Stomach (tissue), 19 donors: ENCODE data around the gene ZNF597. TPM values are rescaled to one million over a fixed set of nuclear protein-coding genes. Genes with fewer than 3 reads are reported as not detected.

Source experiments
- DNase-seq, 2 donors: peaks; one replicate each; pipeline versions ENCODE4 v3.0.0 to v3.0.0-alpha.2; 2013 to 2019
- H3K27ac ChIP-seq, 5 donors: fragments of 200-600 bp in 4 of 5; sonication (generic) in 4 of 5; one replicate each; pipeline ENCODE4 v1.5.1; 2013 to 2019; ENCODE audit warnings: mild to moderate bottlenecking in 1 of 5, moderate library complexity in 1 of 5
- H3K27me3 ChIP-seq, 3 donors: fragments of 200-600 bp; sonication (generic); one replicate each; pipeline ENCODE4 v1.5.1; 2017 to 2019; ENCODE audit warnings: mixed run types in 1 of 3
- H3K36me3 ChIP-seq, 4 donors: fragments of 200-600 bp; sonication (generic); 1 replicate in 3 of 4; 2 replicates in 1 of 4; pipeline ENCODE4 v1.5.1; 2016 to 2019
- H3K4me1 ChIP-seq, 4 donors: fragments of 200-600 bp; sonication (generic); one replicate each; pipeline ENCODE4 v1.5.1; 2016 to 2019
- H3K4me3 ChIP-seq, 4 donors: fragments of 200-600 bp; sonication (generic) in 3 of 4; one replicate each; pipeline ENCODE4 v1.5.1; 2016 to 2019; ENCODE audit warnings: mild to moderate bottlenecking in 1 of 4
- H3K9me3 ChIP-seq, 4 donors: fragments of 200-600 bp; sonication (generic); one replicate each; pipeline ENCODE4 v1.5.1; 2016 to 2019
- EP300 ChIP-seq: sonication (generic); formaldehyde crosslinking; IDR thresholded peaks from one replicate; pipeline ENCODE4 v1.6.1; 2017; ENCODE audit warnings: antibody characterized with exemption
- POLR2A ChIP-seq, 4 donors: fragments of 450-650 bp; IDR thresholded peaks; one replicate each; pipeline ENCODE4 v1.6.1; 2016; ENCODE audit warnings: antibody characterized with exemption in 4 of 4, control low read depth in 2 of 4, mild to moderate bottlenecking in 1 of 4, moderate library complexity in 1 of 4
- POLR2AphosphoS5 ChIP-seq, 3 donors: sonication (generic); formaldehyde crosslinking; IDR thresholded peaks; one replicate each; pipeline ENCODE4 v1.6.1; 2016; ENCODE audit warnings: antibody characterized with exemption in 3 of 3
- WGBS, 5 donors: extraction: QIAGEN DNeasy Blood & Tissue Kit in 3 of 5; methylation state at CpG; one replicate each; pipeline versions ENCODE4 v1.1.5 to v1.1.7; 2013 to 2018; 5-methylcytosine and 5-hydroxymethylcytosine counted together
- intact Hi-C: fragments of 100-400 bp; cut with DNase I; formaldehyde crosslinking; loops from one replicate; pipeline ENCODE4 v1.15.1; 2023; ENCODE audit warnings: low total_unique reads
- long read RNA-seq, 10 donors: transcript quantifications; one replicate each; lab custom pipeline, GENCODE V29; 2026
- polyA plus RNA-seq, 3 donors: library from polyadenylated mRNA; stranded (reverse); fragments of 200-250 nt; gene quantifications; one replicate each; pipeline ENCODE4 v1.2.3, GENCODE V29; 2013
- total RNA-seq, 5 donors: library from RNA; depleted of rRNA; stranded (reverse); fragments of >200 nt; gene quantifications; one replicate each; pipeline versions ENCODE4 v1.1.0 to v1.2.3, GENCODE V29; 2014 to 2016
- TF ChIP-seq, protein P1 (sequence below), 7 experiments: fragments of 450-650 bp in 4 of 7; fragments of 200-600 bp in 3 of 7; sonication (generic) in 3 of 7; IDR thresholded peaks; one replicate each; pipeline ENCODE4 v1.5.1; 2016 to 2019; ENCODE audit warnings: antibody characterized with exemption in 7 of 7, control low read depth in 2 of 7, mild to moderate bottlenecking in 1 of 7
- donor health status: healthy with polysubstance abuse.
- donor health status: Bipolar disorder and iron deficiency.
- donor health status: healthy.

The ZNF597 gene, protein sequence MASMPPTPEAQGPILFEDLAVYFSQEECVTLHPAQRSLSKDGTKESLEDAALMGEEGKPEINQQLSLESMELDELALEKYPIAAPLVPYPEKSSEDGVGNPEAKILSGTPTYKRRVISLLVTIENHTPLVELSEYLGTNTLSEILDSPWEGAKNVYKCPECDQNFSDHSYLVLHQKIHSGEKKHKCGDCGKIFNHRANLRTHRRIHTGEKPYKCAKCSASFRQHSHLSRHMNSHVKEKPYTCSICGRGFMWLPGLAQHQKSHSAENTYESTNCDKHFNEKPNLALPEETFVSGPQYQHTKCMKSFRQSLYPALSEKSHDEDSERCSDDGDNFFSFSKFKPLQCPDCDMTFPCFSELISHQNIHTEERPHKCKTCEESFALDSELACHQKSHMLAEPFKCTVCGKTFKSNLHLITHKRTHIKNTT
- 1 to 10 TPM in 2 of 5 donors, under 1 TPM in 2, not detected in 1; 0.45 to 2.2 (median 1.1) TPM for total RNA-seq
- polyA plus RNA-seq, result 1 to 10 TPM in 1 of 3 donors, under 1 TPM in 2; 0.68 to 1.1 (median 0.78) TPM
- long read RNA-seq, donor 1, full-length matches to known transcripts, result 1 of 1 reads
- long read RNA-seq, donor 1, partial matches to known transcripts, result 0 of 1 reads
- long read RNA-seq, donor 1, other reads (novel, unspliced or antisense), result 0 of 1 reads
- long read RNA-seq, donor 2, full-length matches to known transcripts, result 4 of 4 reads
- long read RNA-seq, donor 2, partial matches to known transcripts, result 0 of 4 reads
- long read RNA-seq, donor 2, other reads (novel, unspliced or antisense), result 0 of 4 reads
- long read RNA-seq, donor 3, result 0 reads
- long read RNA-seq, donor 4, result 0 reads
- long read RNA-seq, donor 5, full-length matches to known transcripts, result 1 of 1 reads
- long read RNA-seq, donor 5, partial matches to known transcripts, result 0 of 1 reads
- long read RNA-seq, donor 5, other reads (novel, unspliced or antisense), result 0 of 1 reads
- long read RNA-seq, donor 6, full-length matches to known transcripts, result 1 of 20 reads
- long read RNA-seq, donor 6, partial matches to known transcripts, result 5 of 20 reads
- long read RNA-seq, donor 6, other reads (novel, unspliced or antisense), result 14 of 20 reads
- long read RNA-seq, donor 7, full-length matches to known transcripts, result 3 of 68 reads
- long read RNA-seq, donor 7, partial matches to known transcripts, result 58 of 68 reads
- long read RNA-seq, donor 7, other reads (novel, unspliced or antisense), result 7 of 68 reads
- long read RNA-seq, donor 8, full-length matches to known transcripts, result 4 of 4 reads
- long read RNA-seq, donor 8, partial matches to known transcripts, result 0 of 4 reads
- long read RNA-seq, donor 8, other reads (novel, unspliced or antisense), result 0 of 4 reads
- long read RNA-seq, donor 9, full-length matches to known transcripts, result 1 of 1 reads
- long read RNA-seq, donor 9, partial matches to known transcripts, result 0 of 1 reads
- long read RNA-seq, donor 9, other reads (novel, unspliced or antisense), result 0 of 1 reads
- long read RNA-seq, donor 10, result 0 reads

DNA sequence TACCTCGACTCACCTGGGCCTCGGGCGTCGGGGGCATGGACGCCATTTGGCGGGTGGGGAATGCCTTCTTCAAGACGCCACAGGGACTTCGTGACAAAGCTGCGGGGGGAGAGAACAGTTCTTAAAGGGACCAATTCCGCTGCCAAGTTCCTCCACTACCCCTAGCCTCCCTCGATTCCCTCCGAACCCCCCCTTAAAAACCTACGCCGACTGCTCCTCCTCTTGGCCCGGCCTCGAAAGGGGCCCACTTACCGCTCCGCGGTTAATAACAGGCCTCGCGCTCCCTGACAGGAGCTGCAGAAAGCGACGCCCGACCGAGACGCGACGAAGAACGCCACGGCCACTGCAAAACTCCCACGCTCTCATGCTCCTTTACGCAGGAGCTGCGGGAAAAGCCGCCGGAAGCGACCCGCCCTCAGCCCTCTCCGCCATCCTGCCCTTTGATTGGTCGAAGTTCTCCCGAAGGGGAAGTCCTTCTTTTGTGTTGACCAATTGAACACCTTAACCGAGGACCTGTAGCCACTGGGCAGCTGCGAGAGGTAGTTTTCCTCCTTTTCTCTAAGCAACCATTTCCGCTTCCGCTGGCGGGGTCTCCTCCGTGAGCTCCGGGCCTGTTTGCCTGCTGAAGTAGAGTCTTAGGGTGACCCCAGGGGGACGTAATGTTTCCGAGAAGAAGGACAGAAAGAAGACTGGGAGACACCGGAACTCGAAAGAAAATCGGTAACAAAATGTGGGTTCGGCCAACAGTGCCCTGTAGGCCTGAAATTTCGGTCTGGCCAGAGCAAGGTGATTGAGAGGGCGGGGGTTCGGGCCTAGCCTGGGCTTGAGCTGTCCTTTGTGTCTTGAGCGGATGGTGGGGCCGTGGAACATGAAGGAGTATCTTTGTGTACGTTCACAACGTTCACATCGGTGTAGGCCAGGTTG is at the start of gene ZNF597, which contains the start of gene NAA60:
Gene ZNF597, minus strand, starts transcription at position 397 of the 924 bp plus-strand sequence. Its CDS starts 351 bp downstream, at position 46.
Gene NAA60, plus strand, starts transcription at position 573 of the 924 bp plus-strand sequence. CDS start 32,548 bp downstream, outside the sequence.
- Histone ChIP-seq H3K4me1 (peaks cover 8 to 18% (median 16%) of the 10 kb centered on the region in 4 donors), H3K9me3 (peaks cover 2 to 20% (median 13%) of the 10 kb centered on the region in 4 donors), H3K36me3 (peaks cover 0 to 42% (median 36%) of the 10 kb centered on the region in 4 donors), H3K4me3 (peak within 1 kb of the TSS; percentile 53 to 81 (median 69)), H3K27ac (peak within 1 kb of the TSS; percentile 61 to 83 (median 80)), H3K27me3 (no peaks in the 10 kb centered on the region)
- intact Hi-C loops, result no loop called here
- no peak for TF ChIP-seq POLR2A (IDR thresholded peaks at IDR 0.05)
- TF ChIP-seq POLR2AphosphoS5 (IDR thresholded peaks at IDR 0.05), result peak in 1 of 3 donors; percentile 56
- DNase-seq, result peak; percentile 81 to 96
- 39 to 55% (median 43%) methylated on average over 50 to 61 of the region's 61 CpGs for WGBS, 5 donors

DNA sequence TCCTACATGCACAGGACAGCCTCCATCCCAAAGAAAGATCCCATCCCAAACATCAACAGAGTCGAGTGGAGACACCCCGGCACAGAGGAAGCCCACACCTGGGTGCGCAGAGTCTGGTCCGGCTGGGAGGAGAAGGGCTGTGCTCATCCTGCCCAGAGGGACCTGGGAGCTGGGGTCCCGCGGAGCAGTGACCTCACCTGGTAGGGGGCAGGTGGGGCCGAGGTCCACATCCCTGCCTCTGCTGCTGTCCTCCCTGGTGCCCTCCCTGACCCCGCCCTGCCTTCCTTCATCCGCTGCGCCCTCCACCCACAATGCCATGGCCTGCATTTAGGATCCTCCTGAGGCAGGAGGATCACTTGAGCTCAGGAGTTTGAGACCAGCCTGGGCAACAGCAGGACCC is 49.1 kb upstream of the ZNF597 start:
- Histone ChIP-seq H3K4me3 (no peak overlapping the region), H3K36me3 (peaks cover 0 to 10% (median 9%) of the 10 kb centered on the region in 4 donors), H3K9me3 (no peaks in the 10 kb centered on the region), H3K4me1 (peaks cover 0 to 12% (median 8%) of the 10 kb centered on the region in 4 donors), H3K27me3 (no peaks in the 10 kb centered on the region), H3K27ac (no peak overlapping the region)
- no peak for DNase-seq
- intact Hi-C loops, result no loop called here
- WGBS, 5 donors, result 76 to 92% (median 84%) methylated on average over 4 to 10 of the region's 10 CpGs
- TF ChIP-seq, protein P1, sequence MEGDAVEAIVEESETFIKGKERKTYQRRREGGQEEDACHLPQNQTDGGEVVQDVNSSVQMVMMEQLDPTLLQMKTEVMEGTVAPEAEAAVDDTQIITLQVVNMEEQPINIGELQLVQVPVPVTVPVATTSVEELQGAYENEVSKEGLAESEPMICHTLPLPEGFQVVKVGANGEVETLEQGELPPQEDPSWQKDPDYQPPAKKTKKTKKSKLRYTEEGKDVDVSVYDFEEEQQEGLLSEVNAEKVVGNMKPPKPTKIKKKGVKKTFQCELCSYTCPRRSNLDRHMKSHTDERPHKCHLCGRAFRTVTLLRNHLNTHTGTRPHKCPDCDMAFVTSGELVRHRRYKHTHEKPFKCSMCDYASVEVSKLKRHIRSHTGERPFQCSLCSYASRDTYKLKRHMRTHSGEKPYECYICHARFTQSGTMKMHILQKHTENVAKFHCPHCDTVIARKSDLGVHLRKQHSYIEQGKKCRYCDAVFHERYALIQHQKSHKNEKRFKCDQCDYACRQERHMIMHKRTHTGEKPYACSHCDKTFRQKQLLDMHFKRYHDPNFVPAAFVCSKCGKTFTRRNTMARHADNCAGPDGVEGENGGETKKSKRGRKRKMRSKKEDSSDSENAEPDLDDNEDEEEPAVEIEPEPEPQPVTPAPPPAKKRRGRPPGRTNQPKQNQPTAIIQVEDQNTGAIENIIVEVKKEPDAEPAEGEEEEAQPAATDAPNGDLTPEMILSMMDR (IDR thresholded peaks at IDR 0.05), result no peak

DNA sequence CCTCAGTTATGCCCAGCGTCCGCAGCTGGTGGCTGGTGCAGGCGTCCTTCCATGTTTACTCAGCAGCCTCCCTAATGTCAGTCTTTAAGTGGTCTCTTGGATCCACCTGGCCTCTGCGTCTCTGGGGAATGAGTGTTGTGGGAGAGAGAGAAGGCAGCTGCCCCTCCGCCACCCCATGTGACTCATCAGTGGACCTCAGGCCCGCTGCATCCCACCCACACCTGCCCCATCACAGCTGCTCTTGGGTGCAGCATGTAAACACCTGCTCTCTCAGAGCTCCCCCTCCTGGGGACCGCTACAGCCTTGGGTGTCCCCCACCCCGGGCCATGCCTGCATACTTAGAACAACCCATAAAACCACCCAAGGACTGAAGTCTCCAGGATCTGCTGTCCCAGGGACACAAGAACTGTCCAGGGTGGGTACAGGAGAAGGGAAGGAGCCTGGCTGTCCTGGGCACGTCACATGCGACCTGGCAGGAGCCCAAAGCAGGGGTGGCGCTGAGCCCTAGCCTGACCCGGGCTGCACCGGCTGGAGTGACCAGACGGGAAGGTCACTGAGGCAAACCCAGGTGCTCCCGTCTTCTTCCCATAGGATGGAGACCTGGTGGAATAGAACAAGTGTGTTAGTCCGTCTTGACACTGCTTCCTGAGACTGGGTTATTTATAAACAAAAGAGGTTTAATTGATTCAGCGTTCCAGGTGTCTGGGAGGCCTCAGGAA is 47.8 kb upstream of the ZNF597 start:
- Histone ChIP-seq H3K4me1 (peaks cover 0 to 12% (median 8%) of the 10 kb centered on the region in 4 donors), H3K36me3 (peaks cover 8 to 22% (median 22%) of the 10 kb centered on the region in 4 donors), H3K27me3 (no peaks in the 10 kb centered on the region), H3K4me3 (no peak overlapping the region), H3K9me3 (no peaks in the 10 kb centered on the region), H3K27ac (no peak overlapping the region)
- peak in 1 of 2 donors; percentile 57 for DNase-seq
- 34 to 49% (median 44%) methylated on average over 14 to 17 of the region's 17 CpGs for WGBS, 5 donors
- intact Hi-C loops, result no loop called here
- TF ChIP-seq EP300 (no peak), POLR2AphosphoS5 (IDR thresholded peaks at IDR 0.05) (no peak), POLR2A (IDR thresholded peaks at IDR 0.05) (no peak)
- TF ChIP-seq, protein P1 (IDR thresholded peaks at IDR 0.05), result no peak
